Astrocyte (in vitro differentiated cells and primary cell): Measurements from ENCODE around the gene BTBD6.

Experiments used
- EZH2 ChIP-seq: IDR thresholded peaks from 2 replicates; pipeline ENCODE4 v1.6.1; 2012; ENCODE audit warnings: mild to moderate bottlenecking, low read length, inconsistent platforms; ENCODE audit not compliant: insufficient read depth
- TF ChIP-seq, protein P1 (sequence below): IDR thresholded peaks from 2 replicates; pipeline ENCODE4 v1.5.1; 2011; ENCODE audit warnings: low read depth, mild to moderate bottlenecking, inconsistent platforms, low read length, moderate library complexity; ENCODE audit not compliant: insufficient read depth

DNA sequence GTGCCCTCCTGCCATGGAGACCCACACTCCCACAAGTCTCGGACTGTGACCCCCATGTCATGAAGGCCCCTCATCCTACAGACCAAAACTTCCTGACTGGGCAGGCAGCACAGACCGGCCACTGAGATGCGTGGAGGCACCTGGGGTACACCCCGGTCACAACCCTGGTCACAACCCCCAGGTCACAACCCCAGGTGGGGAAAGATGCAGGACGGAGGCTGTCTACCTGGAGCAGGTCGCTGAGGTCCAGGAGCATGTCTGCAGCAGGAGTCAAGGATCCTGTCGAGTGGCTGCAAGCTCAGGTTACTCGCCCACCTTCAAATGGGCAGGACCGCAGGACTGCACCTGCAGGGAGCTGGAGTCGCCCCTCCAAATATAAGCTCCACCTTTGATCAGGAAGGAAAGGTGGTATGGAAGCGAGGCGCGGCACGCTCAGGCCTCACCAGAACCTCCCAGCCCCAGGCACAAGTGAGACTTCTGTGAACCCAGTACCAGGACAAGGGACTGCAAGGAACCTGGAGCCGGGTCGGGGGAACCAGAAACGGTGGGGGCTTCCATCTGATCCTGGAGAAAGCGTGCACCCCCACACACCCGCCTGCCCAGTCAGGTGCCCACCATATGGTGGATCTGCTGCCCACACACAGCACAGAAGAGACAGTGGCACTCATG lies 8.1 kb downstream of the BTBD6 start:
- TF ChIP-seq, protein P1, sequence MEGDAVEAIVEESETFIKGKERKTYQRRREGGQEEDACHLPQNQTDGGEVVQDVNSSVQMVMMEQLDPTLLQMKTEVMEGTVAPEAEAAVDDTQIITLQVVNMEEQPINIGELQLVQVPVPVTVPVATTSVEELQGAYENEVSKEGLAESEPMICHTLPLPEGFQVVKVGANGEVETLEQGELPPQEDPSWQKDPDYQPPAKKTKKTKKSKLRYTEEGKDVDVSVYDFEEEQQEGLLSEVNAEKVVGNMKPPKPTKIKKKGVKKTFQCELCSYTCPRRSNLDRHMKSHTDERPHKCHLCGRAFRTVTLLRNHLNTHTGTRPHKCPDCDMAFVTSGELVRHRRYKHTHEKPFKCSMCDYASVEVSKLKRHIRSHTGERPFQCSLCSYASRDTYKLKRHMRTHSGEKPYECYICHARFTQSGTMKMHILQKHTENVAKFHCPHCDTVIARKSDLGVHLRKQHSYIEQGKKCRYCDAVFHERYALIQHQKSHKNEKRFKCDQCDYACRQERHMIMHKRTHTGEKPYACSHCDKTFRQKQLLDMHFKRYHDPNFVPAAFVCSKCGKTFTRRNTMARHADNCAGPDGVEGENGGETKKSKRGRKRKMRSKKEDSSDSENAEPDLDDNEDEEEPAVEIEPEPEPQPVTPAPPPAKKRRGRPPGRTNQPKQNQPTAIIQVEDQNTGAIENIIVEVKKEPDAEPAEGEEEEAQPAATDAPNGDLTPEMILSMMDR = no peak
- no peak for TF ChIP-seq EZH2
